HG02885 (cell line): Measurements from ENCODE around the gene COPS7A.
"Not testable (repeated sequence)": the region's sequence is repeated elsewhere in the genome, so short reads cannot be mapped to it uniquely, and the experiment has no call there.

Experiments
- ATAC-seq: cut with Tn5 transposase; IDR thresholded peaks from one replicate; pipeline ENCODE4 v1.9.1; 2021; ENCODE audit warnings: mild to moderate bottlenecking; ENCODE audit not compliant: unreplicated experiment, poor library complexity

Gene COPS7A

GRCh38 chr12:6700646-6701051 lies 23.2 kb upstream of the COPS7A start, which contains the start of gene PIANP:
Gene PIANP, minus strand, starts transcription at chr12:6700815. Its CDS starts 2,754 bp downstream, at chr12:6698061.
- ATAC-seq, result no peak

GRCh38 chr12:6701078-6701768 lies 22.6 kb upstream of the COPS7A start:
- no peak for ATAC-seq

GRCh38 chr12:6703631-6704030 lies 20.2 kb upstream of the COPS7A start:
- ATAC-seq, result no peak

GRCh38 chr12:6708351-6708750 lies 15.5 kb upstream of the COPS7A start:
- ATAC-seq, result not testable (repeated sequence)

- no peak for ATAC-seq
Observed at GRCh38 chr12:6708960-6709394, 14.9 kb upstream of the COPS7A start.

GRCh38 chr12:6716031-6716873 lies 7.6 kb upstream of the COPS7A start:
- not testable (repeated sequence) for ATAC-seq

GRCh38 chr12:6716874-6717437 lies 6.9 kb upstream of the COPS7A start:
- ATAC-seq, result no peak

- ATAC-seq, result no peak
Observed at GRCh38 chr12:6722863-6723262, 983 bp upstream of the COPS7A start.

GRCh38 chr12:6724409-6724797 lies 557 bp downstream of the COPS7A start:
- peak; percentile 25 for ATAC-seq

- no peak for ATAC-seq
Observed at GRCh38 chr12:6725350-6725749, 1.5 kb downstream of the COPS7A start.

GRCh38 chr12:6729186-6729585 lies 5.3 kb downstream of the COPS7A start:
- ATAC-seq, result no peak

GRCh38 chr12:6730169-6730568 lies 6.3 kb downstream of the COPS7A start:
- ATAC-seq, result no peak

GRCh38 chr12:6734506-6735387 lies 10.9 kb downstream of the COPS7A start:
- no peak for ATAC-seq

GRCh38 chr12:6735448-6736191 lies 11.8 kb downstream of the COPS7A start:
- ATAC-seq, result no peak

GRCh38 chr12:6736754-6737153 lies 12.9 kb downstream of the COPS7A start:
- no peak for ATAC-seq

GRCh38 chr12:6742080-6742479 lies 18.2 kb downstream of the COPS7A start:
- ATAC-seq, result not testable (repeated sequence)

- no peak for ATAC-seq
Observed at GRCh38 chr12:6742834-6743233, 19.0 kb downstream of the COPS7A start.

GRCh38 chr12:6743300-6743699 lies 19.5 kb downstream of the COPS7A start:
- not testable (repeated sequence) for ATAC-seq

- no peak for ATAC-seq
Observed at GRCh38 chr12:6745741-6746525, 22.1 kb downstream of the COPS7A start.
